ENCODE measurements around the gene PYGB.
"Not testable (repeated sequence)": the region's sequence is repeated elsewhere in the genome, so short reads cannot be mapped to it uniquely, and the experiment has no call there.

Gene PYGB

DNA sequence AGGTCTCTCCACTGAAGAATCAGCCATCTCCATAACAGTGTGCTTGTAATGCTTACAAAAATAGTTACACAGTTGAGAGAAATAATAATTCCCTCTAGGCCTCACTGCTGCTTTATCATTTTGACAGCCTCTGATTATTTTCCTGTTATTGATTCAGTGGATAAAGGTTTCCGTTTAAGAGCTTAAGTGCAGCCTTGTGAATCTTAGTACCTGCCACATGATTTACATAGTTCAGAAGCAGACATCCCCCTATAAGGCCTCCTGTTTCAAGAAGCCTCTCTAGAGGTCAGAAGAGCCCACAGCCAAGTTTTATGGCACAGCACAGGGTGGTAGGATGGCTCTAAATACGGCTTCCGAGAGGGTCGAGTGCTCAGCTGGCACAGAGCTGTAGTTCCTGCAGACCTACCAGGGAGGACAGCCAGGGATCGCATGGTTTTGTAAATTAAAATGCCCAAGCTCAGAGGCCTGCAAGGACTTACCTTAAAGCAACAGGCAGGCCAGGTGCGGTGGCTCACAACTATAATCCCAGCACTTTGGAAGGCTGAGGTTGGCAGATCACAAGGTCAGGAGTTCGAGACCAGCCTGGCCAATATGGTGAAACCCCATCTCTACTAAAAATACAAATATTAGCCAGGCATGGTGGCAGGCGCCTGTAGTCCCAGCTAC is 17.6 kb upstream of the PYGB start:
- DNase-seq: no peak

GRCh38 chr20:25233016-25233772 is 14.7 kb upstream of the PYGB start:
- peak; percentile 64 for DNase-seq

GRCh38 chr20:25234009-25234849 is 13.7 kb upstream of the PYGB start:
- DNase-seq: not testable (repeated sequence)

DNA sequence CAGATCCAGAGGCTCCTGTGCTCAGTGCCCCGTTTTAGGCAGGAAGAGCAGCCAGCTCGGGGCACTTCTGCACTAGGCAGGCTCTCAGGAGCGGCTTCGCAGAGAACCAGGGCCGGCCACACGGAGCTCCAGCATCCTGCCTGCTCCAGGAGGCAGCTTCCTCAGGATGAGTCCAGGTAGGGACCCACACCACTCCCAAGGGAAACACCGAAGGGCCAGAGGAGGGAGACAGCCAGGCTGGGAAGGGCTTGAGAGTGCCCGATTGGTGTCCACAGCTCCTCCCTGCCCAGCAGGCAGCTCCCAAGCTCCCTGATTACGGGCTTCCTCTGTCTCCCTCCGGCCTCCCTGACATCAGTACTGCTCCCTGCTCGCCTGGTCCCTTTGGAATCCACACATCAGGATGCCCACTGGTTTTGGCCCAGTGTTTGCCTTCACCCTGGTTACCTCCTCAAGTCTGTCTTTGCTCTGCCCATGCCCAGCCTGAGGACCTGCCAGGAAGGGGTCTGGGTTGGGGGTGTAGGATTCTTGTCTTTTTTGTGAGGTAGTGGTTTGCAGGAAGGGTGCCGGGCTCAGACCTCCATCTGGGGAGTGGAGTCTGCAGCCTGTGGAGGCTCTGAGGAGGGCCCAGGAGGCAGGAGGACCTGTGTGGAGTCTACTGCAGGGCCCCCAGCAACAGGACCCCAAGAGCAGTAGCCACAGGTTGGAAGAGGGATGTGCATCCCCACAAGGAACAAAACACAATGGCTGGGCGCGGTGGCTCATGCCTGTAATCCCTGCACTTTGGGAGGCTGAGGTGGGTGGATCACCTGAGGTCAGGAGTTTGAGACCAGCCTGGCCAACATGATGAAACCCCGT is 11.2 kb upstream of the PYGB start:
- no peak for DNase-seq

GRCh38 chr20:25237610-25238318 is 10.1 kb upstream of the PYGB start:
- DNase-seq: no peak

GRCh38 chr20:25238319-25239037 is 9.4 kb upstream of the PYGB start:
- no peak for DNase-seq

GRCh38 chr20:25239387-25240370 is 8.2 kb upstream of the PYGB start:
- DNase-seq: no peak

- not testable (repeated sequence) for DNase-seq
Observed at GRCh38 chr20:25240851-25241658, 6.8 kb upstream of the PYGB start.

- not testable (repeated sequence) for DNase-seq
Observed at GRCh38 chr20:25241659-25241955, 6.3 kb upstream of the PYGB start.

DNA sequence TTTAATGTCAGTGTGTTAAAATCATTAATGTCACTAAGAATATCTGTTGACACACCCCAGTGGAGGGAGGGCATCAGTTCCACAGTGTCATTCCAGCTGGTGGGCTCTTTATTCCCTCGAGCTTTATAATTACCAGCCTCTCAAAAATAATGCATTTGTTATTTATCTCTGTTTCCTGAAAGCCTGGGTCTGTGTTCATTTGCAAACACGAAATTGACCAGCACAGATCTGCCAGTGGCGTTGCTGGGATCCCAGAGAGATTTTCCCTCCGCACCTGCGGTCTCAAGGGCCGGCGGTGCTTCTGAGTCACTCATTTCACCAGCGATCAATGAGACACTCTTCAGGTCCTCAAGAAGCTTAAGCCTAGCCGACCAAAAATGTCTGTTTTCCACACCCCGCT is 5.7 kb upstream of the PYGB start:
- no peak for DNase-seq

- no peak for DNase-seq
Observed at GRCh38 chr20:25243416-25243979, 4.4 kb upstream of the PYGB start.

GRCh38 chr20:25244976-25245375 is 2.9 kb upstream of the PYGB start:
- no peak for DNase-seq

DNA sequence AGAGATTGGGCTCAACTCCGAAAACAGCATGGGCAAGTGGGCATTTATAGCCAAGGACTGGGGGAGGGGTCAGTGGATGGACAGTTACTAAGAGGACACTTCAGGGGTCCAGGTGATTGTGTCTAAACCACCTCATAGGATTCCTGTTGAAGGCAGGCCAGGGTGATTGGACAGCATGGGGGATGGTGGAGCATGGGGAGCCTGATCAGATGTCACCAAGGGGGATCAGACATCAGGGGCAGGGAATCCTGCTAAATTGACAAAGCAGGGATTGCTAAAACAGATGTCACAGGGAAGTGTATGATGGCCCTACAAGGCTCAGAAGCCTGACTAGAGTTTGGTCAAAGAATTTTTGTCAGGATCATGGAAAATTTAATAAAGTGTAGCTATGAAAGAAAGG is 2.4 kb upstream of the PYGB start:
- DNase-seq: no peak

- no peak for DNase-seq
Observed at GRCh38 chr20:25246182-25246999, 1.5 kb upstream of the PYGB start.

DNA sequence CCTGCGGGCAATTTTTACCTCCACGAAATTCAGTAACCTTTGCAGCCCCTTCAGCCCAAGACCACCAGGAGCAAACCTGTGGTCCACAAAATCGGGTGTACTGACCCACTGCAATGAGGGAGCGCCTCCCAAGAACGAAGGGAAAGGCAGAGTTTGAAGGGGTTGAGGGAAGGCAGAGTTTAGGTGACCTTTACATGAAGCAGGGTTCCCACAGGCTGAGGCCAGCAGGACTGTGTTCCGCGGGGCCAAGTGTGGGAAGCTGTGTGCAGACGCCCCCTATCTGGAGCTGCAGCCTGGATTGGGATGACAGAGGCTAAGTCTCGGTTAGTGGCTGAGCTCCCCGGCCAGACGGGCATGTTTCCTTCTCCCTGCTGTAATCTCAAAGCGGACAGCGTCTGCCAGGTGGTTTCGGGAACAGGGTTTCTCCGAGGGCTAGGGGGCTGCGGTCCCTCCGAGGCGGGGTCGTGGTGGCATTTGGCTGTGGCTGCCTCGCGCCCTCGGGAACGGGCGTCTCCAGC is 826 bp upstream of the PYGB start:
- peak; percentile 71 for DNase-seq

GRCh38 chr20:25247518-25247955 is 348 bp upstream of the PYGB start:
- peak; percentile 54 for DNase-seq

- DNase-seq: no peak
Observed at GRCh38 chr20:25248786-25249172, 894 bp downstream of the PYGB start.

Data from left hindlimb (tissue), 1 donor.